HG03442 (cell line): ENCODE results near the gene SLC29A1.
A peak's percentile ranks its signal among the peaks of the same experiment; 100 is the strongest.
"Not testable (repeated sequence)": the region's sequence is repeated elsewhere in the genome, so short reads cannot be mapped to it uniquely, and the experiment has no call there.

Source experiments
- ATAC-seq: cut with Tn5 transposase; IDR thresholded peaks from one replicate; pipeline ENCODE4 v1.9.1; 2021; ENCODE audit warnings: mild to moderate bottlenecking, moderate library complexity; ENCODE audit not compliant: unreplicated experiment

Gene SLC29A1

GRCh38 chr6:44193307-44193910 lies 30.0 kb upstream of the SLC29A1 start:
- no peak for ATAC-seq

DNA sequence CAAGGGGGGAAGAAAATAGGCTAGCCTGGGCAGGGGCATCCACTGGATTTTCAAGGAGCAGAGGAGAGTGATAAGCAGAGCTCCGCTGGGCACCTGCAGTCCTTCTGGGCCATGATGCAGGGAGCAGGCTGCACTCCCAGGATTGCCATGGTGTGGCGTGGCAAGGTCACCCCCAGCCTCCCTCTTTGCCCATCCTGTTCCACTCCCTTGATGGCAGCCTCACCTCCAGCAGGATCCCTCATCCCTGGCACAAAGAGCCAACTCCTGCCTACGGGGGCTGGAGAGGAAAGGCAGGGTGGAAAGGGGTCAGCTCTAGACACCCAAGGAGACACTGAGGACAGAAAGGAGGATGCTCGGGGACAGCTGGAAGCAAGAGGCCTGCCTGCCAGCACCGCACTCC lies 29.1 kb upstream of the SLC29A1 start:
- ATAC-seq: no peak

- ATAC-seq: not testable (repeated sequence)
Measured at GRCh38 chr6:44196351-44196750, 27.0 kb upstream of the SLC29A1 start.

- ATAC-seq: no peak
Measured at GRCh38 chr6:44198684-44199083, 24.7 kb upstream of the SLC29A1 start.

- no peak for ATAC-seq
Measured at GRCh38 chr6:44199883-44200282, 23.5 kb upstream of the SLC29A1 start.

DNA sequence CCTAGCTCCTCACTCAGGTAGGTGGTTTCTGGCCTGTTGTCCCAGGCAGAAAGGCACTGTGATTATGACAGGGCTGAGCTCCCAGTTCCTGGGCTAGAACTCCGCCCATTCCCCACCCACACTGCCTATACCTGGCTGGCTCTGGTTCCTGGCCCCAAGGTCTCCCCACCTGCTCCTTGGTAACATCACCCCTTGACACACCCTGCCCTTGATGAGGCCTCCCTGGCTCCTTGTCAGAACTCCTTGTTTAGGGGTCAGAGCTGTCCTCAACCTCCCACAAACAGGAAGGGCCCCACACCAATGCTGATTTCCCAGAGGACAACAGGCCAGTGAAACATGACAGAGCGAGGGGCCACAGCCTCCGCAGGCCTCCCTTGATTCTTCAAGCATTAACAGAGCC lies 22.2 kb upstream of the SLC29A1 start:
- no peak for ATAC-seq

GRCh38 chr6:44201638-44202303 lies 21.6 kb upstream of the SLC29A1 start:
- ATAC-seq: no peak

- ATAC-seq: no peak
Measured at GRCh38 chr6:44202332-44202971, 20.9 kb upstream of the SLC29A1 start.

- ATAC-seq: no peak
Measured at GRCh38 chr6:44202972-44203750, 20.2 kb upstream of the SLC29A1 start.

DNA sequence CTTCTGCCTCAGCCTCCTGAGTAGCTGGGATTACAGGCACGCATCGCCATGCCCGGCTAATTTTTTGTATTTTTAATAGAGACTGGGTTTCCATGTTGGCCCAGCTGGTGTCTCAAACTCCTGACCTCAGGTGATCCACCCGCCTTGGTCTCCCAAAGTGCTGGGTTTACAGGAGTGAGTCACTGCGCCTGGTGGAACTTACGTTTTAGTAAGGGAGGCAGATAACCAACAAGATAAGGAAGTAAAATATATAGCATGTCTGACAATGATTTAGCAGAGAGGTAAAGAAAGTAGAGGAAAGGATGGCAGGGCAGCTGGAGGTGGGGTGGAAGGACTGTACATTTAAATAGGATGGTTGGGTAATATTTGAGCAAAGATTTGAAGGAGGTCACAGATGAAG lies 19.4 kb upstream of the SLC29A1 start:
- ATAC-seq: no peak

- no peak for ATAC-seq
Measured at GRCh38 chr6:44207966-44208365, 15.4 kb upstream of the SLC29A1 start.

GRCh38 chr6:44211284-44211683 lies 12.1 kb upstream of the SLC29A1 start:
- ATAC-seq: no peak

DNA sequence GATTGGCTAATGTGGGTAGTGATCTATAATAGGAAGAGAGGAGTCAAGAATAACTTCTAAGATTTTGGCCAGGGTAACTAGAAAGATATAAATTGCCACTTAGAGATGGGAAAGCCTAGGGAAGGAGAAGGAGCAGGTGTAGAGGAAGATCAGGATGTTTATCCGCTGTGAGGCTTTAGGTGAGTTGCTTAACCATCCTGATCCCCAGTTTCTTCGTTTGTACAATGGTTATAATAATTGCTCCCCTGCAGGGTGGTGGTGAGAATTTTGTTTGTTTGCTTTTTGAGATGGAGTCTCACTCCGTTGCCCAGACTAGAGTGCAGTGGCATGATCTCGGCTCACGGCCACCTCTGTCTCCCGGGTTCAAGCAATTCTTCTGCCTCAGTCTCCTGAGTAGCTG lies 9.1 kb upstream of the SLC29A1 start:
- ATAC-seq: no peak

- ATAC-seq: no peak
Measured at GRCh38 chr6:44216677-44217331, 6.6 kb upstream of the SLC29A1 start, which contains the start of gene MYMX. Gene MYMX (plus strand): TSS chr6:44216926. CDS start chr6:44217472, 546 bp downstream.

DNA sequence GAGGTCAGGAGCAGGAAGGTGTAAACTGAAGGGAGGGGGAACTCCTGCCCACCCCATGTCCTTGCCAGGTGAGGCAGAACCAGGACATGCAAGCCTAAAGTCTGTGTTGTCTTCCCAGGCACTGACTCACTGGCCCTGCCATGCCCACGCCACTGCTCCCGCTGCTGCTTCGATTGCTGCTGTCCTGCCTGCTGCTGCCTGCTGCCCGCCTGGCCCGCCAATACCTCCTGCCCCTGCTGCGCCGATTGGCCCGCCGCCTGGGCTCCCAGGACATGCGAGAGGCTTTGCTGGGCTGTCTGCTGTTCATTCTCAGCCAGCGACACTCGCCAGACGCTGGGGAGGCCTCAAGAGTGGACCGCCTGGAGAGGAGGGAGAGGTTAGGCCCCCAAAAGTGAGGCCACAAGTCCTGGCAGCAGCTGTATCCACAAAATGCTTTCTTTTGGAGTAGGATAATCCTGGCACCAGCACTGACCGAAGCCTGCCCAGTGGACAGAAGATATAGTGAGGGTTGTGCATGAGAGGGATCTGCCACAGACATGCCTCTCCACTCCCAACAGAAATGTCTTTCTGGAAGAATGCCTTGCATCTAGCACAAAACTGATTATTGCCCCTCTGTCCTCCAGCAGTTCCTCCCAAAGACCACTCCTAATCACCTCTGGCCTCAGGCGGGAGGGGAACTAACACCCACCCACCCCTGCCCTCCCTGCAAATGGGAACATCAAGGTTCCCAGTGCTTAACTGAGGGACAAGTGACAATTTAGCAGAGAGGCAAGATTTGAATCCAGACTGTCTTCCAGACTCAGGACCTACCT lies 5.9 kb upstream of the SLC29A1 start:
- no peak for ATAC-seq

DNA sequence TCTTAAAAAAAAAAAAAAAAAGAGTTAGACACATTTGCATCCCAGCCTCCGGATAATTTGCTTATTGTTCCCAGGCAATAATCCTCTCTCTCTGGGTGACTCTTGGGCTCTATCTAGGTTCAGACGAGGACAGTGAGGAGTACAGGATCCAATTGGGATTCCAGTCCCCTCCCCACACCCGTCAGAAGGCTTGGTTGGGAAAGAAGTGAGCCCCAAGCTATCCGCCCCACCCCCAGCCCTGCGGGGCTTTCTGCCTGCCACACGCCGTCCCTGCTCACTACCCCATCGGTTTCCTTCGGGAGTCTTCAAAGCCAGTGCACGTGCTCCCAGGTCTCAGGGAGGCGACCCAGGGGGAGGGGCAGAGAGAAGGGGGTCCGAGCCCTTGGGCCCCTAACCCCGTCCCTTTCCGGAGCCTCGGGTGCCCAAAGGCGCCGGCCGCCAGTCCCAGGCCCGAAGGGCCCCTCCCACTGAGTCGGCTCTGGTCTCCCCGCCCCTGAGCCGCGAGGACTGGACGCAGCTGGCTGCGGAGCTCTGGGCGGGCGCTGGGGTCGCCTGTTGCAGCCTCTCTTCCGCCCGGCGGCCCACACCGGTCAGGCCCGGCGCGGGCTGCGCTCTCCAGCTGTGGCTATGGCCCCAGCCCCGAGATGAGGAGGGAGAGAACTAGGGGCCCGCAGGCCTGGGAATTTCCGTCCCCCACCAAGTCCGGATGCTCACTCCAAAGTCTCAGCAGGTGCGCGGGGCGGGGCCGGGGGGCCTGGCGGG lies 4.2 kb upstream of the SLC29A1 start:
- peak; percentile 53 for ATAC-seq

GRCh38 chr6:44219815-44220784 lies 3.3 kb upstream of the SLC29A1 start:
- ATAC-seq: no peak

- ATAC-seq: no peak
Measured at GRCh38 chr6:44220913-44221290, 2.5 kb upstream of the SLC29A1 start.
